WI38 (cell line): Measurements from ENCODE around the gene DCLK1.

Experiments used
- H3K4me3 ChIP-seq: 2 replicates; pipeline ENCODE4 v1.5.1; 2011; ENCODE audit warnings: low read depth, mild to moderate bottlenecking, control low read depth, low read length
- CTCF ChIP-seq: IDR thresholded peaks from 2 replicates; pipeline ENCODE4 v1.5.1; 2012; ENCODE audit warnings: low read depth, mild to moderate bottlenecking, control low read depth, low read length

The DCLK1 gene

GRCh38 chr13:35830850-35831450 is 300.2 kb downstream of the DCLK1 start:
- H3K4me3 ChIP-seq: no peak overlapping the region
- no peak for TF ChIP-seq CTCF

- no peak overlapping the region for H3K4me3 ChIP-seq
- no peak for TF ChIP-seq CTCF
Measured at GRCh38 chr13:35826626-35827254, 304.4 kb downstream of the DCLK1 start.

GRCh38 chr13:35824825-35825224 is 306.4 kb downstream of the DCLK1 start:
- H3K4me3 ChIP-seq: no peak overlapping the region
- no peak for TF ChIP-seq CTCF

GRCh38 chr13:35824395-35824794 is 306.8 kb downstream of the DCLK1 start:
- no peak for TF ChIP-seq CTCF
- H3K4me3 ChIP-seq: no peak overlapping the region

- no peak for TF ChIP-seq CTCF
- H3K4me3 ChIP-seq: no peak overlapping the region
Measured at GRCh38 chr13:35822666-35823065, 308.5 kb downstream of the DCLK1 start.

GRCh38 chr13:35818633-35819067 is 312.5 kb downstream of the DCLK1 start:
- H3K4me3 ChIP-seq: no peak overlapping the region
- TF ChIP-seq CTCF: peak; percentile 46; the same call in 1 of the 2 replicates
